HFFc6 (cell line): ENCODE results near the gene CNNM1. TPM values are rescaled to one million over a fixed set of nuclear protein-coding genes. Genes with fewer than 3 reads are reported as not detected.

ENCODE experiments used
- DNase-seq: peaks from one replicate; pipeline ENCODE4 v3.0.0-alpha.2; 2018
- H3K27ac Mint-ChIP-seq: 2 replicates; pipeline ENCODE4 v1.8.0; 2020; ENCODE audit warnings: mild to moderate bottlenecking, mixed read lengths
- H3K27me3 Mint-ChIP-seq: 2 replicates; pipeline ENCODE4 v1.8.0; 2021; ENCODE audit warnings: mild to moderate bottlenecking, moderate library complexity, mixed read lengths; ENCODE audit not compliant: insufficient read depth
- H3K36me3 Mint-ChIP-seq: 2 replicates; pipeline ENCODE4 v1.8.0; 2021; ENCODE audit warnings: low read depth, mixed read lengths
- H3K4me1 Mint-ChIP-seq: 2 replicates; pipeline ENCODE4 v1.8.0; 2020; ENCODE audit warnings: low read depth, mixed read lengths
- H3K4me3 Mint-ChIP-seq: 2 replicates; pipeline ENCODE4 v1.8.0; 2020; ENCODE audit warnings: mild to moderate bottlenecking, moderate library complexity, mixed read lengths
- H3K9me3 Mint-ChIP-seq: 2 replicates; pipeline ENCODE4 v1.8.0; 2020; ENCODE audit warnings: mild to moderate bottlenecking, mixed read lengths
- CTCF ChIP-seq: fragments of 200-600 bp; sonication (generic); IDR thresholded peaks from 2 replicates; pipeline ENCODE4 v1.5.0; 2021; ENCODE audit warnings: antibody characterized with exemption, mild to moderate bottlenecking
- total RNA-seq, 6 experiments: library from RNA; stranded (reverse); fragmentation: NEBNext Ultra II Directional; extraction: Animal tissue kit (Norgen Biotek cat#: 25700); gene quantifications; 2 replicates in 1 of 6; 3 replicates in 5 of 6; pipeline ENCODE4 v1.2.3, GENCODE V29; 2021

Gene CNNM1
- total RNA-seq, 6 experiments from 2014 or later: 3.0 to 4.6 (median 3.3) TPM

- Mint-ChIP-seq H3K4me3 (peak overlapping the region; percentile 41; the same call in 1 of the 2 replicates), H3K36me3 (no peaks in the 10 kb centered on the region), H3K4me1 (peaks cover 82% of the 10 kb centered on the region), H3K27me3 (no peaks in the 10 kb centered on the region), H3K27ac (peak overlapping the region; percentile 93), H3K9me3 (no peaks in the 10 kb centered on the region)
- no peak for DNase-seq
- no peak for TF ChIP-seq CTCF
Measured at GRCh38 chr10:99341248-99341647, 12.1 kb downstream of the CNNM1 start.

GRCh38 chr10:99341860-99342490 lies 12.8 kb downstream of the CNNM1 start:
- Mint-ChIP-seq H3K36me3 (no peaks in the 10 kb centered on the region), H3K27me3 (no peaks in the 10 kb centered on the region), H3K9me3 (no peaks in the 10 kb centered on the region), H3K4me3 (peak overlapping the region; percentile 41; the same call in 1 of the 2 replicates), H3K4me1 (peaks cover 82% of the 10 kb centered on the region), H3K27ac (peak overlapping the region; percentile 93)
- no peak for TF ChIP-seq CTCF
- peak; percentile 53 for DNase-seq

GRCh38 chr10:99343262-99343661 lies 14.1 kb downstream of the CNNM1 start:
- Mint-ChIP-seq H3K4me3 (no peak overlapping the region), H3K27ac (peak overlapping the region; percentile 93), H3K4me1 (peaks cover 71% of the 10 kb centered on the region), H3K9me3 (no peaks in the 10 kb centered on the region), H3K27me3 (peaks cover 1% of the 10 kb centered on the region; the same call in 1 of the 2 replicates), H3K36me3 (no peaks in the 10 kb centered on the region)
- no peak for DNase-seq
- no peak for TF ChIP-seq CTCF

- no peak for DNase-seq
- peak overlapping the region; percentile 91 for H3K27ac Mint-ChIP-seq
- peak overlapping the region; percentile 36 for H3K4me3 Mint-ChIP-seq
- peaks cover 62% of the 10 kb centered on the region for H3K4me1 Mint-ChIP-seq
- TF ChIP-seq CTCF: no peak
- H3K9me3 Mint-ChIP-seq: no peaks in the 10 kb centered on the region
- peaks cover 1% of the 10 kb centered on the region; the same call in 1 of the 2 replicates for H3K27me3 Mint-ChIP-seq
- H3K36me3 Mint-ChIP-seq: no peaks in the 10 kb centered on the region
Measured at GRCh38 chr10:99344715-99345114, 15.6 kb downstream of the CNNM1 start.

- no peaks in the 10 kb centered on the region for H3K36me3 Mint-ChIP-seq
- peak overlapping the region; percentile 36 for H3K4me3 Mint-ChIP-seq
- H3K27me3 Mint-ChIP-seq: peaks cover 1% of the 10 kb centered on the region; the same call in 1 of the 2 replicates
- peak overlapping the region; percentile 91 for H3K27ac Mint-ChIP-seq
- peaks cover 57% of the 10 kb centered on the region for H3K4me1 Mint-ChIP-seq
- DNase-seq: peak; percentile 93
- H3K9me3 Mint-ChIP-seq: no peaks in the 10 kb centered on the region
- TF ChIP-seq CTCF: no peak
Measured at GRCh38 chr10:99345350-99345749, 16.2 kb downstream of the CNNM1 start.
